B cell (primary cell): ENCODE measurements around the gene MRPL47. TPM values are rescaled to one million over a fixed set of nuclear protein-coding genes. Genes with fewer than 3 reads are reported as not detected.

ENCODE experiments used
- ATAC-seq: fragments of 200-7000 bp; cut with Tn5 transposase; one replicate; pipeline ENCODE4 v1.10.0; 2021; ENCODE audit warnings: low read depth, mild to moderate bottlenecking, moderate number of reproducible peaks, moderate library complexity
- CTCF ChIA-PET: fragments of 350-600 bp; sonication (Branson Sonifier 250); formaldehyde crosslinking; loops from one replicate; lab custom pipeline; 2021; ENCODE audit warnings: antibody characterized with exemption, inconsistent platforms; lab: Charles Lee
- POLR2A ChIA-PET: fragments of 350-600 bp; sonication (Branson Sonifier 250); formaldehyde crosslinking; loops from one replicate; lab custom pipeline; 2021; ENCODE audit warnings: antibody characterized with exemption; lab: Charles Lee
- DNase-seq: peaks from one replicate; pipeline ENCODE4 v3.0.0; 2013
- H2AFZ ChIP-seq: 2 replicates; pipeline ENCODE4 v1.6.1; 2012; ENCODE audit warnings: mild to moderate bottlenecking, low read depth, low read length; ENCODE audit not compliant: insufficient read depth, poor library complexity, severe bottlenecking
- H3K27ac ChIP-seq, 2 donors: 1 replicate in 1 of 2; 2 replicates in 1 of 2; pipeline ENCODE4 v1.5.1; 2012 to 2013; ENCODE audit warnings: low read length in 2 of 2, mild to moderate bottlenecking in 2 of 2, moderate library complexity in 1 of 2
- H3K27me3 ChIP-seq, 4 experiments: fragments of 200-600 bp in 1 of 4; sonication (generic) in 1 of 4; replicated peaks in 1 of 4; 1 replicate in 2 of 4; 2 replicates in 2 of 4; pipeline versions ENCODE4 v1.6.1 to v1.7.0; 2013 to 2016; ENCODE audit warnings: low read length in 3 of 4, mild to moderate bottlenecking in 2 of 4, mixed read lengths in 1 of 4, moderate library complexity in 1 of 4; ENCODE audit not compliant: insufficient read depth in 4 of 4, control insufficient read depth in 3 of 4; ENCODE audit errors: control extremely low read depth in 1 of 4
- H3K36me3 ChIP-seq, 2 experiments: replicated peaks in 1 of 2; 1 replicate in 1 of 2; 2 replicates in 1 of 2; pipeline versions ENCODE4 v1.6.1 to v1.7.1; 2013; ENCODE audit warnings: low read length in 1 of 2; ENCODE audit not compliant: insufficient read depth in 2 of 2, control insufficient read depth in 1 of 2; ENCODE audit errors: control extremely low read depth in 1 of 2, extremely low read depth in 1 of 2
- H3K4me1 ChIP-seq, 2 donors: fragments of 200-600 bp in 1 of 2; sonication (generic) in 1 of 2; 1 replicate in 1 of 2; 2 replicates in 1 of 2; pipeline versions ENCODE4 v1.5.1 to v1.6.1; 2013 to 2017; ENCODE audit warnings: low read length in 2 of 2; ENCODE audit not compliant: control insufficient read depth in 2 of 2, insufficient read depth in 2 of 2
- H3K4me2 ChIP-seq: replicated peaks from 2 replicates; pipeline ENCODE3; 2012; ENCODE audit warnings: mild to moderate bottlenecking, low read depth, low read length; ENCODE audit not compliant: poor library complexity, severe bottlenecking
- H3K4me3 ChIP-seq, 5 experiments: fragments of 200-600 bp in 1 of 5; sonication (generic) in 1 of 5; 1 replicate in 3 of 5; 2 replicates in 2 of 5; pipeline versions ENCODE4 v1.5.1 to v1.7.0; 2011 to 2016; ENCODE audit warnings: low read length in 4 of 5, mild to moderate bottlenecking in 4 of 5, low read depth in 2 of 5, control low read depth in 1 of 5, moderate library complexity in 1 of 5; ENCODE audit not compliant: insufficient read depth in 1 of 5; ENCODE audit errors: control extremely low read depth in 1 of 5, extremely low read depth in 1 of 5
- H3K79me2 ChIP-seq: fragments of 200-600 bp; sonication (generic); one replicate; pipeline ENCODE4 v1.6.0; 2016; ENCODE audit warnings: low read length; ENCODE audit not compliant: control insufficient read depth, insufficient read depth
- H3K9ac ChIP-seq: fragments of 200-600 bp; sonication (generic); 2 replicates; pipeline ENCODE4 v1.6.1; 2017; ENCODE audit warnings: mild to moderate bottlenecking, low read length, moderate library complexity
- H3K9me3 ChIP-seq, 3 donors: one replicate each; pipeline versions ENCODE4 v1.6.1 to v1.7.1; 2013; ENCODE audit warnings: low read length in 2 of 3; ENCODE audit not compliant: control insufficient read depth in 2 of 3, insufficient read depth in 1 of 3; ENCODE audit errors: control extremely low read depth in 1 of 3
- H4K20me1 ChIP-seq: 2 replicates; pipeline ENCODE4 v1.6.0; 2012; ENCODE audit warnings: mild to moderate bottlenecking, low read length; ENCODE audit not compliant: insufficient read depth, control insufficient read depth, poor library complexity, severe bottlenecking
- H3K27ac Mint-ChIP-seq: one replicate; pipeline ENCODE4 v1.8.0; 2021; ENCODE audit warnings: mixed read lengths
- H3K27me3 Mint-ChIP-seq: one replicate; pipeline ENCODE4 v1.8.0; 2021; ENCODE audit warnings: mixed read lengths
- H3K4me1 Mint-ChIP-seq: one replicate; pipeline ENCODE4 v1.8.0; 2021; ENCODE audit warnings: mixed read lengths
- H3K4me3 Mint-ChIP-seq: one replicate; pipeline ENCODE4 v1.8.0; 2021; ENCODE audit warnings: mixed read lengths
- H3K9me3 Mint-ChIP-seq: one replicate; pipeline ENCODE4 v1.8.0; 2022; ENCODE audit warnings: mixed read lengths; ENCODE audit not compliant: insufficient read depth
- EZH2 ChIP-seq: IDR thresholded peaks from 2 replicates; pipeline ENCODE4 v1.6.1; 2012; ENCODE audit warnings: borderline replicate concordance, low read depth, mild to moderate bottlenecking, moderate library complexity, low read length; ENCODE audit not compliant: insufficient read depth, poor library complexity, severe bottlenecking
- WGBS: methylation state at CpG from one replicate; pipeline ENCODE4 v1.1.5; 2013; ENCODE audit warnings: missing lambda C conversion rate; ENCODE audit not compliant: insufficient coverage; 5-methylcytosine and 5-hydroxymethylcytosine counted together
- intact Hi-C: fragments of 100-400 bp; cut with micrococcal nuclease; formaldehyde crosslinking; loops from one replicate; pipeline ENCODE4 v1.10.0; 2022
- polyA plus RNA-seq: library from polyadenylated mRNA; depleted of rRNA; stranded (reverse); fragments of >200 nt; gene quantifications from 2 replicates; pipeline ENCODE4 v1.2.3, GENCODE V29; 2012
- total RNA-seq, 2 donors: library from RNA; stranded (reverse); fragments of 120-200 nt in 1 of 2; gene quantifications; 1 replicate in 1 of 2; 2 replicates in 1 of 2; pipeline versions ENCODE4 v1.2.3 to v1.2.4, GENCODE V29; 2013 to 2022
- TF ChIP-seq, protein P1 (sequence below): fragments of 200-600 bp; IDR thresholded peaks from one replicate; pipeline ENCODE4 v1.8.0; 2022; ENCODE audit warnings: antibody characterized with exemption, mild to moderate bottlenecking

Gene MRPL47
- total and polyA plus RNA-seq, 2 donors (not counting 1 experiment from before 2014, with no cell fraction given): 7.5 to 22.0 TPM

DNA sequence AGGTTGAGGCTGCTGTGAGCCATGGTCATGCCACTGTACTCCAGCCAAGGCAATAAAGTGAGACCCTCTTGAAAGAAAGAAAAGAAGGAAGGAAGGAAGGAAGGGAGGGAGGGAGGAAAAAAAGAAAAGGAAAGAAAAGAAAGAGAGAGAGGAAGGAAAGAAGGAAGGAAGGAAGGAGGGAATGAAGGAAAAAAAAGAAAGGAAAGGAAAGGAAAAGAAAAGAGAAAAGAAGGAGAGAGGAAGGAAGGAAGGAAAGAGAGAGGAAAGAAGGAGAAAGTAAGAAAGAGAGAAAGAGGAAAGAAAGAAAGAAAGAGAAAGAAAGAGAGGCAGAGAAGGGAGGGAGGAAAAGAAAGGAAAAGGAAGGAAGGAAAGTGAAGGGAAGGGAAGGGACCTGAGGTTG is 62.1 kb downstream of the MRPL47 start:
- ChIA-PET POLR2A (no interaction called here), CTCF (no interaction called here)
- DNase-seq: no peak
- Mint-ChIP-seq H3K4me1 (no peaks in the 10 kb centered on the region), H3K4me3 (no peak overlapping the region), H3K27ac (no peak overlapping the region), H3K9me3 (no peaks in the 10 kb centered on the region), H3K27me3 (peaks cover 7% of the 10 kb centered on the region)
- Histone ChIP-seq H3K9me3 (no peaks in the 10 kb centered on the region), H2AFZ (no peak overlapping the region), H3K27me3 (no peaks in the 10 kb centered on the region), H3K4me3 (no peak overlapping the region), H3K4me2 (no peak overlapping the region), H3K79me2 (no peaks in the 10 kb centered on the region), H3K9ac (no peak overlapping the region), H3K36me3 (no peaks in the 10 kb centered on the region), H3K4me1 (no peaks in the 10 kb centered on the region), H4K20me1 (no peaks in the 10 kb centered on the region), H3K27ac (no peak overlapping the region)
- no peak for ATAC-seq
- no peak for TF ChIP-seq EZH2
- TF ChIP-seq, protein P1, sequence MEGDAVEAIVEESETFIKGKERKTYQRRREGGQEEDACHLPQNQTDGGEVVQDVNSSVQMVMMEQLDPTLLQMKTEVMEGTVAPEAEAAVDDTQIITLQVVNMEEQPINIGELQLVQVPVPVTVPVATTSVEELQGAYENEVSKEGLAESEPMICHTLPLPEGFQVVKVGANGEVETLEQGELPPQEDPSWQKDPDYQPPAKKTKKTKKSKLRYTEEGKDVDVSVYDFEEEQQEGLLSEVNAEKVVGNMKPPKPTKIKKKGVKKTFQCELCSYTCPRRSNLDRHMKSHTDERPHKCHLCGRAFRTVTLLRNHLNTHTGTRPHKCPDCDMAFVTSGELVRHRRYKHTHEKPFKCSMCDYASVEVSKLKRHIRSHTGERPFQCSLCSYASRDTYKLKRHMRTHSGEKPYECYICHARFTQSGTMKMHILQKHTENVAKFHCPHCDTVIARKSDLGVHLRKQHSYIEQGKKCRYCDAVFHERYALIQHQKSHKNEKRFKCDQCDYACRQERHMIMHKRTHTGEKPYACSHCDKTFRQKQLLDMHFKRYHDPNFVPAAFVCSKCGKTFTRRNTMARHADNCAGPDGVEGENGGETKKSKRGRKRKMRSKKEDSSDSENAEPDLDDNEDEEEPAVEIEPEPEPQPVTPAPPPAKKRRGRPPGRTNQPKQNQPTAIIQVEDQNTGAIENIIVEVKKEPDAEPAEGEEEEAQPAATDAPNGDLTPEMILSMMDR: no peak
- intact Hi-C loops: no loop called here

DNA sequence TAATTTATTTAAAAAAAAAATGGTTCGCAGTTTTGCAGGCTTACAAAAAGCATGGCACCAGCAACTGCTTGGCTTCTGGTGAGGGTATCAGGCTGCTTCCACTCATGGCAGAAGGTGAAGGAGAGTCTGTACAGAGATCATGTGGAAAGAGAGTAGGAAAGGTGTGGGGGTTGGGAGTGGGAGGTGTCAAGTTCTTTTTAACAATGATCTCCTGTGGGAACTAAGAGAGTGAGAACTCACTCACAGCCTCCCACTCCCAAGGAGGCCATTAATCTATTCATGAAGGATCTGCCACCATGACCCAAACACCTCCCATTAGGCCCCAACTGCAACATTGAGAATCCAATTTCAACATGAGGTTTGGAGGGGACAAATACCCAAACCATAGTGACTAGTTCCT is 62.8 kb downstream of the MRPL47 start:
- H3K9ac ChIP-seq: no peak overlapping the region
- ATAC-seq: no peak
- DNase-seq: no peak

More for the DNA sequence above, 62.8 kb downstream of the MRPL47 start:
- peaks cover 0 to 5% (median 2%) of the 10 kb centered on the region in 4 experiments for H3K27me3 ChIP-seq
- H4K20me1 ChIP-seq: no peaks in the 10 kb centered on the region
- ChIA-PET CTCF (interaction anchor here (1.1 kb wide), 1 partner anchor 78 kb away, joined by 3 read pairs; no protein-coding TSS in a partner anchor), POLR2A (no interaction called here)
- intact Hi-C loops: no loop called here
- no peak overlapping the region for H3K4me2 ChIP-seq
- no peak overlapping the region for H3K27ac ChIP-seq
- H3K4me3 ChIP-seq: no peak overlapping the region
- no peaks in the 10 kb centered on the region for H3K4me1 ChIP-seq
- H3K9me3 ChIP-seq: no peaks in the 10 kb centered on the region
- H3K79me2 ChIP-seq: no peaks in the 10 kb centered on the region
- H2AFZ ChIP-seq: no peak overlapping the region
- Mint-ChIP-seq H3K27me3 (peaks cover 7% of the 10 kb centered on the region), H3K4me1 (no peaks in the 10 kb centered on the region), H3K27ac (no peak overlapping the region), H3K9me3 (no peaks in the 10 kb centered on the region), H3K4me3 (no peak overlapping the region)
- 100% methylated on average over 1 of the region's 1 CpG for WGBS
- TF ChIP-seq EZH2: no peak
- TF ChIP-seq, protein P1: no peak
- H3K36me3 ChIP-seq: no peaks in the 10 kb centered on the region
